K562 (cell line): ENCODE measurements around the gene PTGES3. TPM values are rescaled to one million over a fixed set of nuclear protein-coding genes. Genes with fewer than 3 reads are reported as not detected.
A peak's percentile ranks its signal among the peaks of the same experiment; 100 is the strongest.

Experiments used
- ADNP ChIP-seq: fragments of 200-800 bp; sonication (Bioruptor generic); IDR thresholded peaks from 2 replicates; pipeline ENCODE4 v1.6.1; 2016; ENCODE audit warnings: missing genetic modification characterization, missing compliant biosample characterization
- ATF7 ChIP-seq: fragments of 450-650 bp; IDR thresholded peaks from 2 replicates; pipeline ENCODE4 v1.7.1; 2014; ENCODE audit warnings: mild to moderate bottlenecking, moderate library complexity
- C11orf30 ChIP-seq: fragments of 450-650 bp; IDR thresholded peaks from 2 replicates; pipeline ENCODE4 v1.6.1; 2016; ENCODE audit warnings: low read depth, mild to moderate bottlenecking
- CBFA2T3 ChIP-seq: fragments of 450-650 bp; IDR thresholded peaks from 2 replicates; pipeline ENCODE4 v1.6.1; 2017
- CHD1 ChIP-seq: fragments of 200-600 bp; sonication (generic); IDR thresholded peaks from one replicate; pipeline ENCODE4 v1.6.1; 2012; ENCODE audit warnings: mild to moderate bottlenecking, moderate library complexity, low read length, inconsistent platforms
- GTF2A2 ChIP-seq: IDR thresholded peaks from 2 replicates; pipeline ENCODE4 v1.6.1; 2016; ENCODE audit warnings: mild to moderate bottlenecking, missing genetic modification characterization, missing compliant biosample characterization
- HMG20A ChIP-seq: fragments of 450-650 bp; formaldehyde crosslinking; conservative IDR thresholded peaks from 2 replicates; pipeline ENCODE4 v1.4.0; 2020; ENCODE audit warnings: mild to moderate bottlenecking, mixed read lengths
- HOMEZ ChIP-seq: fragments of 250-450 bp; sonication (Bioruptor Pico); IDR thresholded peaks from 2 replicates; pipeline ENCODE4 v1.4.0; 2020; ENCODE audit warnings: mild to moderate bottlenecking, moderate library complexity
- KDM1A ChIP-seq, 2 experiments: fragments of 450-650 bp; IDR thresholded peaks; 2 replicates each; pipeline ENCODE4 v1.6.1; 2016; ENCODE audit warnings: mild to moderate bottlenecking in 2 of 2
- KDM2B ChIP-seq: fragments of 250-450 bp; sonication (Bioruptor Pico); IDR thresholded peaks from 2 replicates; pipeline ENCODE4 v1.8.0; 2021; ENCODE audit warnings: mild to moderate bottlenecking, moderate library complexity
- KHSRP ChIP-seq: fragments of 450-650 bp; IDR thresholded peaks from 2 replicates; pipeline ENCODE4 v1.6.1; 2017
- L3MBTL2 ChIP-seq: fragments of 450-650 bp; IDR thresholded peaks from 2 replicates; pipeline ENCODE4 v1.6.1; 2016; ENCODE audit warnings: mild to moderate bottlenecking, moderate library complexity
- MAX ChIP-seq: sonication (generic); formaldehyde crosslinking; IDR thresholded peaks from 2 replicates; pipeline ENCODE4 v1.9.0; 2022; ENCODE audit warnings: mild to moderate bottlenecking, missing genetic modification reagents
- MNT ChIP-seq, 2 experiments: fragments of 450-650 bp; conservative IDR thresholded peaks; 2 replicates each; pipeline ENCODE4 v1.6.1; 2017; ENCODE audit warnings: mild to moderate bottlenecking in 2 of 2, moderate library complexity in 2 of 2
- NUFIP1 ChIP-seq: fragments of 450-650 bp; IDR thresholded peaks from 2 replicates; pipeline ENCODE4 v1.6.1; 2018; ENCODE audit not compliant: partially characterized antibody
- POLR2B ChIP-seq: fragments of 450-650 bp; IDR thresholded peaks from 2 replicates; pipeline ENCODE4 v1.6.1; 2018; ENCODE audit warnings: low read depth; ENCODE audit not compliant: partially characterized antibody
- PPARD ChIP-seq: fragments of 250-450 bp; sonication (Bioruptor Pico); IDR thresholded peaks from 2 replicates; pipeline ENCODE4 v1.8.0; 2022; ENCODE audit warnings: inconsistent platforms, mild to moderate bottlenecking, moderate library complexity
- RBM17 ChIP-seq: fragments of 200-400 bp; formaldehyde crosslinking; IDR thresholded peaks from 2 replicates; pipeline ENCODE4 v1.6.1; 2017; ENCODE audit warnings: low read depth, mild to moderate bottlenecking, low read length, borderline replicate concordance
- WHSC1 ChIP-seq: IDR thresholded peaks from one replicate; pipeline ENCODE4 v1.6.1; 2012; ENCODE audit warnings: low read length, control low read depth, inconsistent platforms
- ZEB2 ChIP-seq: fragments of 450-650 bp; IDR thresholded peaks from 2 replicates; pipeline ENCODE4 v1.6.1; 2016
- ZNF444 ChIP-seq: fragments of 250-450 bp; sonication (Bioruptor Pico); IDR thresholded peaks from 2 replicates; pipeline ENCODE4 v1.4.0; 2020; ENCODE audit warnings: mild to moderate bottlenecking, moderate library complexity
- ZNF75A ChIP-seq: fragments of 450-650 bp; formaldehyde crosslinking; IDR thresholded peaks from 2 replicates; pipeline ENCODE4 v1.4.0; 2020; ENCODE audit warnings: mild to moderate bottlenecking
- ZSCAN32 ChIP-seq: fragments of 450-650 bp; formaldehyde crosslinking; IDR thresholded peaks from 2 replicates; pipeline ENCODE4 v1.4.0; 2020; ENCODE audit warnings: mild to moderate bottlenecking, moderate library complexity
- polyA plus RNA-seq, 8 experiments: library from polyadenylated mRNA; depleted of rRNA in 4 of 8; stranded (reverse) in 5 of 8; unstranded in 3 of 8; fragments of >200 nt; fragmentation: Nextera tagmentation in 2 of 8; fragmentation: Illumina TruSeq in 1 of 8; extraction: Ambion mirVana in 2 of 8; extraction: Trizol in 1 of 8; gene quantifications; 2 replicates each; pipeline versions ENCODE4 v1.2.1 to v1.2.3, GENCODE V29; 2011 to 2014; ENCODE audit warnings: inconsistent platforms in 1 of 8, missing spikeins in 1 of 8
- total RNA-seq, 7 experiments: library from RNA; depleted of rRNA in 6 of 7; stranded (reverse); fragments of >200 nt in 6 of 7; fragmentation: Illumina TruSeq in 2 of 7; extraction: Trizol in 2 of 7; gene quantifications; 2 replicates each; pipeline versions ENCODE4 v1.2.1 to v1.2.3, GENCODE V29; 2011 to 2021; ENCODE audit warnings: low replicate concordance in 1 of 7
- TF ChIP-seq, protein P1 (sequence below), 2 experiments: IDR thresholded peaks in 1 of 2; conservative IDR thresholded peaks in 1 of 2; 2 replicates each; pipeline ENCODE4 v1.6.1; 2016; ENCODE audit warnings: low read depth in 2 of 2, mild to moderate bottlenecking in 1 of 2, missing compliant biosample characterization in 1 of 2, missing genetic modification characterization in 1 of 2, moderate library complexity in 1 of 2
- TF ChIP-seq, protein P2 (sequence below), 2 experiments: fragments of 450-650 bp in 1 of 2; sonication (generic) in 1 of 2; formaldehyde crosslinking; conservative IDR thresholded peaks; 2 replicates each; pipeline versions ENCODE4 v1.4.0 to v1.8.1; 2020 to 2022; ENCODE audit warnings: mild to moderate bottlenecking in 1 of 2, missing genetic modification reagents in 1 of 2

Gene PTGES3
- total and polyA plus RNA-seq, 9 of the 15 experiments (the other 6 are each of a cell fraction or from before 2014, with no cell fraction given), result 163 to 501 (median 213) TPM

- TF ChIP-seq MAX (CRISPR knock-in tag) (no peak), HMG20A (no peak), C11orf30 (no peak), POLR2B (peak; percentile 15), RBM17 (no peak), ZNF444 (CRISPR knock-in tag) (no peak), HOMEZ (no peak), ZEB2 (peak; percentile 44; the same call in 1 of the 2 replicates), L3MBTL2 (no peak), NUFIP1 (no peak), WHSC1 (no peak), KDM1A (IDR thresholded peaks at IDR 0.05) (peak in 1 of 2 experiments; percentile 92; a peak in 2 of 4 replicates), CHD1 (peak; percentile 23), KDM2B (CRISPR knock-in tag) (no peak), KHSRP (no peak), ADNP (no peak), ATF7 (no peak), MNT (conservative IDR thresholded peaks at IDR 0.05) (0 out of 4 replicates have a peak, but pooled peaks of 1 of the 2 experiments have one; percentile 25), PPARD (CRISPR knock-in tag) (no peak), GTF2A2 (tag) (no peak), ZSCAN32 (CRISPR knock-in tag) (no peak), ZNF75A (CRISPR knock-in tag) (no peak), CBFA2T3 (peak; percentile 74)
- TF ChIP-seq, protein P1, sequence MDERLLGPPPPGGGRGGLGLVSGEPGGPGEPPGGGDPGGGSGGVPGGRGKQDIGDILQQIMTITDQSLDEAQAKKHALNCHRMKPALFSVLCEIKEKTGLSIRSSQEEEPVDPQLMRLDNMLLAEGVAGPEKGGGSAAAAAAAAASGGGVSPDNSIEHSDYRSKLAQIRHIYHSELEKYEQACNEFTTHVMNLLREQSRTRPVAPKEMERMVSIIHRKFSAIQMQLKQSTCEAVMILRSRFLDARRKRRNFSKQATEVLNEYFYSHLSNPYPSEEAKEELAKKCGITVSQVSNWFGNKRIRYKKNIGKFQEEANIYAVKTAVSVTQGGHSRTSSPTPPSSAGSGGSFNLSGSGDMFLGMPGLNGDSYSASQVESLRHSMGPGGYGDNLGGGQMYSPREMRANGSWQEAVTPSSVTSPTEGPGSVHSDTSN (CRISPR knock-in tag; IDR thresholded peaks at IDR 0.05; ENCODE audit: low read depth), result no peak
- TF ChIP-seq, protein P1 (tag; conservative IDR thresholded peaks at IDR 0.05; ENCODE audit: low read depth), result no peak
- TF ChIP-seq, protein P2, sequence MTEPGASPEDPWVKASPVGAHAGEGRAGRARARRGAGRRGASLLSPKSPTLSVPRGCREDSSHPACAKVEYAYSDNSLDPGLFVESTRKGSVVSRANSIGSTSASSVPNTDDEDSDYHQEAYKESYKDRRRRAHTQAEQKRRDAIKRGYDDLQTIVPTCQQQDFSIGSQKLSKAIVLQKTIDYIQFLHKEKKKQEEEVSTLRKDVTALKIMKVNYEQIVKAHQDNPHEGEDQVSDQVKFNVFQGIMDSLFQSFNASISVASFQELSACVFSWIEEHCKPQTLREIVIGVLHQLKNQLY (CRISPR knock-in tag; conservative IDR thresholded peaks at IDR 0.05), result no peak
These were observed 33.1 kb upstream of the PTGES3 start (continued) for GRCh38 chr12:56721216-56721615.
